Measurements from ENCODE around the gene RAB40B. TPM values are rescaled to one million over a fixed set of nuclear protein-coding genes. Genes with fewer than 3 reads are reported as not detected.

The RAB40B gene
- total RNA-seq, 6 experiments from 2014 or later: 8.0 to 14.8 (median 9.3) TPM

DNA sequence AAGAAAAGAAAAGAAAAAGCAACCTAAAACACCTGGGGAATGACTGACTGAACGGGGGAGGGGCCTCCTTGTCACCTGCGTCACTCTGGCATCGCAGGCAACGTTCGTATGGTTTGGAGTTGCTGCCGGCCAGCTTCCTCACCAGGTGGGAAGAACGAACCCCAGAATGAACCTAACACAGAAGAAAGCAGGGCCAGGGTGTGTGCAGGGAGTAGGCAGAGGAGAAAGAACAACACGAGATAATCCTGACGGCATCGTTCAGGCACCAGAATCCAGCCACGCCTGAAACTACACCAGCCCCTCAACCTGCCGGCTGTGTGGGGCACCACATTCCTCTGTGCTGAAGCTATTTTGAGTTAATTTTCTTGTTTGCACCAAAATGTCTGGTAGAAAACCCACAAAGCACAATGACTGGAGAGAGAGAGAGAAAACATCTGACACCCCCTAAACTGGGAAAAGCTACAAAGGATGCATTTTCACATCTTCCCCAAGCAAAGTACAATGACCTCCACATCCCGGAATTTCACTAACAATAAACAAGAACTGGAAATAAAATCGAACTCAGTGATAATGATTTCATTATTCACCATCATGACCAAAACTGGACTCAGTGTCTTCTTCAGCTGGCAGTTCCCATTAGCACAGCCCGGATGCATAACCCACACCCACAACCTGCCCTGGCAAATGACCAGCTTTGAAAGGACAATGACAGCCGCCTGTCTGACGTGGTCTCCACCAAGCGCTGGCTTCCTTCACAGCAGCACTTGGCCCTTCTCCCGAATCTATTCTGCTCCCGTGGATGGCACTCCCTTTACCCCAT lies 23.6 kb downstream of the RAB40B start:
- H3K36me3 Mint-ChIP-seq (ENCODE audit: low read depth): no peaks in the 10 kb centered on the region; the same call in 1 of the 2 replicates
- H3K4me1 Mint-ChIP-seq (ENCODE audit: low read depth): peaks cover 8% of the 10 kb centered on the region; the same call in 1 of the 2 replicates
- no peaks in the 10 kb centered on the region; the same call in 1 of the 2 replicates for H3K27me3 Mint-ChIP-seq (ENCODE audit: insufficient read depth)
- no peak overlapping the region for H3K4me3 Mint-ChIP-seq
- no peak overlapping the region for H3K27ac Mint-ChIP-seq
- TF ChIP-seq, protein P1, sequence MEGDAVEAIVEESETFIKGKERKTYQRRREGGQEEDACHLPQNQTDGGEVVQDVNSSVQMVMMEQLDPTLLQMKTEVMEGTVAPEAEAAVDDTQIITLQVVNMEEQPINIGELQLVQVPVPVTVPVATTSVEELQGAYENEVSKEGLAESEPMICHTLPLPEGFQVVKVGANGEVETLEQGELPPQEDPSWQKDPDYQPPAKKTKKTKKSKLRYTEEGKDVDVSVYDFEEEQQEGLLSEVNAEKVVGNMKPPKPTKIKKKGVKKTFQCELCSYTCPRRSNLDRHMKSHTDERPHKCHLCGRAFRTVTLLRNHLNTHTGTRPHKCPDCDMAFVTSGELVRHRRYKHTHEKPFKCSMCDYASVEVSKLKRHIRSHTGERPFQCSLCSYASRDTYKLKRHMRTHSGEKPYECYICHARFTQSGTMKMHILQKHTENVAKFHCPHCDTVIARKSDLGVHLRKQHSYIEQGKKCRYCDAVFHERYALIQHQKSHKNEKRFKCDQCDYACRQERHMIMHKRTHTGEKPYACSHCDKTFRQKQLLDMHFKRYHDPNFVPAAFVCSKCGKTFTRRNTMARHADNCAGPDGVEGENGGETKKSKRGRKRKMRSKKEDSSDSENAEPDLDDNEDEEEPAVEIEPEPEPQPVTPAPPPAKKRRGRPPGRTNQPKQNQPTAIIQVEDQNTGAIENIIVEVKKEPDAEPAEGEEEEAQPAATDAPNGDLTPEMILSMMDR (IDR thresholded peaks at IDR 0.05): no peak
- no peak for DNase-seq
- H3K9me3 Mint-ChIP-seq: no peaks in the 10 kb centered on the region

DNA sequence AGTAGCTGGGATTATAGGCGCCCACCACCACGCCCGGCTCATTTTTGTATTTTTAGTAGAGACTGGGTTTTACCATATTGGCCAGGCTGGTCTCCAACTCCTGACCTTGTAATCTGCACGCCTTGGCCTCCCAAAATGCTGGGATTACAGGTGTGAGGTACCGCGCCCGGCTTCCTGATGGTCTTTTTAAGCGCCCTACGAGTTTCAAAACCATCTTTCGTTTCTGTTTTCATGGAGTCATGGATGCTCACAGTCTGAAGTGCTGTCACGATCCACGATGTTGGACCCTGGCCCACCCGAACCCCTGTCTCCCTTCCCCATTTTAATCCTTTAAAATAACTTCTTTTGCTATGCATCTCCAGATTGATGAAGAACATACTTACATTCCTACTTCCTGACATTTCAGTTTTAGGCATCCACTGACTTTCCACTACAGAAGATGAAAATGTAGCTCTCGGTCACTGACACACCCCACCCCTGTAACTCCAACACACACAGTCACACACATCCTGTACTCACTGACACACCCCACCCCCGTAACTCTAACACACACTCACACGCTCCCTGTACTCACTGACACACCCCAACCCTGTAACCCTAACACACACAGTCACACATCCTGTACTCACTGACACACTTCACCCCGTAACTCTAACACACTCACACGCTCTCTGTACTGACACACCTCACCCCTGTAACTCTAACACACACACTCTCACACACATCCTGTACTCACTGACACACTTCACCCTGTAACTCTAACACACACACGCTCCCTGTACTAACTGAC lies 27.6 kb downstream of the RAB40B start:
- no peaks in the 10 kb centered on the region; the same call in 1 of the 2 replicates for H3K36me3 Mint-ChIP-seq (ENCODE audit: low read depth)
- no peak for DNase-seq
- H3K4me1 Mint-ChIP-seq (ENCODE audit: low read depth): peaks cover 15% of the 10 kb centered on the region
- no peaks in the 10 kb centered on the region for H3K9me3 Mint-ChIP-seq
- no peaks in the 10 kb centered on the region; the same call in 1 of the 2 replicates for H3K27me3 Mint-ChIP-seq (ENCODE audit: insufficient read depth)
- TF ChIP-seq, protein P1 (IDR thresholded peaks at IDR 0.05): no peak
- H3K27ac Mint-ChIP-seq: no peak overlapping the region
- H3K4me3 Mint-ChIP-seq: no peak overlapping the region

DNA sequence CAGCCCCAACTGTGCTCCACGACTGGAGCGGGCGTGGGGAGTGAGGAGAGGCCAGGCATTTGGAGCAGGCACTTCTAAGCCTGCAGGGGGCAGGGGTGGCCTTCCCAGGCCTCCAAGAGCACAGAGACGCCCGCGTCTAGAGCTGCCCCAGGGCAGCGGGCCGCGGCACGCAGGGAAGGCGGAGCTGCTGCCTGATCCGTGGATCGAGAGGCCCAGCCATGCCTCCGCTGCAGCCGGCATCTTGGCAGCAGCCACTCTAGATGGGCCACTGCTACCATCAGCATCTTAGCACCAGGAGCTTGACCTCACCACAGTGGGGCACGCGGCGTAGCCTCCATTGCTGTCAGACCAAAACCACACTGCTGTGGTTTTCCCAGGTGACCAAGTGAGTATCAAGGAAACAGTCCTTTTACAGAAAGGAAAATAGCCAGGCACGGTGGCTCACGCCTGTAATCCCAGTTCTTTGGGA lies 29.8 kb downstream of the RAB40B start:
- Mint-ChIP-seq H3K27me3 (ENCODE audit: insufficient read depth) (no peaks in the 10 kb centered on the region; the same call in 1 of the 2 replicates), H3K36me3 (ENCODE audit: low read depth) (no peaks in the 10 kb centered on the region; the same call in 1 of the 2 replicates), H3K4me3 (peak overlapping the region; percentile 76), H3K4me1 (ENCODE audit: low read depth) (peaks cover 7% of the 10 kb centered on the region), H3K9me3 (no peaks in the 10 kb centered on the region), H3K27ac (no peak overlapping the region)
- peak; percentile 50 for DNase-seq
- TF ChIP-seq, protein P1 (IDR thresholded peaks at IDR 0.05): peak; percentile 75

DNA sequence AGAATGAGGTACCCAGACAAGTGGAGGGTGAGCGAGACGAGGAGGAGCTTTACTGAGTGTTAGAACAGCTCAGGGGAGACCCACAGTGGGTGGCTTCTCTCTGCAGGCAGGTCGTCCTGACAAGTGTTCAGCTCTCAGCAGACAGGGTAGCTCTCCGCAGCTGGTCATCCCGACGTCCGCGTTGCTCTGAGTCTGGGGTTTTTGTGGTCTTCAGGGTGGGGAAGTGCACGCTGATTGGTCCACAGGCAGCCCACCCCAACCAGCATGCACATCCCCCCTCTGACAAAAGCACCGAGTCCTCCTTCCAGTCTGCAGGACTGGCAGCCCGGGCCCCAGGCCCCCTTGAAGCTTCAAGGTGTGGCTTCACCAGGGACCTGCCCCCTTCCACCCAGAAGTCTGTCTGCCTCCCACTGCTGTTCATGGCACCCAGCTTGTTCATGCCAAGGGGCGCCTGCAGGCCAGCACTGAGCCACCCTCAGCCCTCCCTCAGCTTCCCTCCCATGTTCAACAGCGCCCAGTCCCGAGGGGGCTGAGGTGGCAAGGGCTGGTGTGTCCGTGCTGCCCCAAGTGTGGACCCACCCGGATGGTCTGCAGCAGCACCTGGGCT lies 30.4 kb downstream of the RAB40B start:
- TF ChIP-seq, protein P1 (IDR thresholded peaks at IDR 0.05): no peak
- Mint-ChIP-seq H3K9me3 (no peaks in the 10 kb centered on the region), H3K4me1 (ENCODE audit: low read depth) (peaks cover 7% of the 10 kb centered on the region), H3K36me3 (ENCODE audit: low read depth) (no peaks in the 10 kb centered on the region; the same call in 1 of the 2 replicates), H3K27ac (no peak overlapping the region), H3K27me3 (ENCODE audit: insufficient read depth) (no peaks in the 10 kb centered on the region; the same call in 1 of the 2 replicates), H3K4me3 (no peak overlapping the region)
- no peak for DNase-seq

DNA sequence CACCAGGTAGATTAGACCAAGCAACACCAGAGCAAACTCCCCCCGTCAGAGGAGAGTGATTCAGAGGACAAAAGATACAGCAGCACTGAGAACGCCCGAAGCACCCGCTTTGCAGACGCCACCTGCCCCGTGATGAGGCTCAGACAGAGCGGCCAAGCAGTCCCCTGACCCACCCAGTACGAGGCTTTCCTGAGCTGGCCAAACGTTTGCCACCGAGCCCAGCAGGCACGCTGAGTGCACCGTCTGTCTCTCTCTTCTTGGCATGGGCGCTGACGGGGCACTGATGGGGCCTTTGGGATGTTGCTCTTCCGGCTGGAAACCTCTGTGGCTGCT lies 30.9 kb downstream of the RAB40B start:
- H3K27me3 Mint-ChIP-seq (ENCODE audit: insufficient read depth): no peaks in the 10 kb centered on the region; the same call in 1 of the 2 replicates
- no peak for DNase-seq
- H3K36me3 Mint-ChIP-seq (ENCODE audit: low read depth): no peaks in the 10 kb centered on the region
- H3K4me3 Mint-ChIP-seq: no peak overlapping the region
- no peak overlapping the region for H3K27ac Mint-ChIP-seq
- H3K9me3 Mint-ChIP-seq: no peaks in the 10 kb centered on the region
- peaks cover 7% of the 10 kb centered on the region for H3K4me1 Mint-ChIP-seq (ENCODE audit: low read depth)
- TF ChIP-seq, protein P1 (IDR thresholded peaks at IDR 0.05): no peak
